Right forelimb (tissue), 1 donor: ENCODE data around the gene CACNA2D1.

Source experiments
- DNase-seq: peaks from one replicate; pipeline ENCODE4 v3.0.0-alpha.2; 2018

CACNA2D1 gene

DNA sequence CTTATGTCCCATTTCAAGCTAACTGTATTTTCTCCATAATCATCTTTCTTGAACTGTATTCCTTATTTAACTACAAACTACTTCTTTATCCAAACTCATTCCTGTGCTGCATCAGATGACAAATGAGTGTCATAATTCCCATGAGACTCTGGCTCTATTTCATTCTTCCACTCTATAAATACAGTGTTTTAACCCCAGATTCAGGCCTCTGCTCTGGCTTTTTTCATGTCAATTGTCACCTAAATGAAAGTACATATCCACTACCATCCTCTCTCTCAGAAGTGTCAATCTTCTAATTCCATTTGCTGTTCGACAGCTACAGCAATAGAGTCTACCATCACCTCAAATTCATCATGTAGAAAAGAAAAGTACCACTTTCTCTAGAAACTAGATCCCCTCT is 172.7 kb downstream of the CACNA2D1 start:
- no peak for DNase-seq

DNA sequence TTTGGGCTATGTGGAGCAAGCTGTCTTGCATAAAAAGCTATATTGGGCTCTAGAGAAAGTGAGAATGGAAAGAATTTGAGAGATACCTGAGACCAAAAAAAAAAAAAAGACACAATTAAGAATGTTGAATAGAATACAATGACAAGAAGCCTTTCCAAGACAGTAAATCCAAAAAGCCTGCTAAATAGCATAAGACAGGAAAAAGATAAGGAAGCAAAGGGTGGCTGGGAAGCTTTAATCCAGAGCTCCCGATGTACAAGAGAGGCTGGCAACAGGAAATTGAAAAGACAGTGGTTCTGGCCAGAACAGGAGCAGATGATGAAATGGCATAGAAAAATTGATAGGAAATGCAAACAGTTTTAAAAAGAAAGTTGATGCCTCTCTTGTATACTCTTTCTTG is 174.9 kb downstream of the CACNA2D1 start:
- DNase-seq = no peak

DNA sequence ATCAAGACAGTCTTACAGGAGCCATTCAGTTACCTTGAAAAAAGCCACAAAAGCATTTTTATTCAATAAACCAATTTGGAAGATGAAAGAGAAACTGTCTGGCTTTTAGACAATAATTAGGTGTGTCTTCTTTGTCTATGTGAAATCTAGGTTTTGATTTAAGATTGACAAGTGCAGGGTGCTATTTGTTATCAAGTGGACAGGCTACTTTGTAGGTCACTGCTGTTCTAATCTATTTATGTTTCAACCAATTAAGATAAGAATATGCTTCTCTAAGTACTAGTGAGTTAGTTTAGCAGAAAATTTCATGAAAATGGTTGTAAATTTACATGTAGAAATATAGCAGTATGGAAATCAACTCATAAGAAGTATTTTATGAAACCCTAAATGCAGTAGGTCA is 177.5 kb downstream of the CACNA2D1 start:
- no peak for DNase-seq

DNA sequence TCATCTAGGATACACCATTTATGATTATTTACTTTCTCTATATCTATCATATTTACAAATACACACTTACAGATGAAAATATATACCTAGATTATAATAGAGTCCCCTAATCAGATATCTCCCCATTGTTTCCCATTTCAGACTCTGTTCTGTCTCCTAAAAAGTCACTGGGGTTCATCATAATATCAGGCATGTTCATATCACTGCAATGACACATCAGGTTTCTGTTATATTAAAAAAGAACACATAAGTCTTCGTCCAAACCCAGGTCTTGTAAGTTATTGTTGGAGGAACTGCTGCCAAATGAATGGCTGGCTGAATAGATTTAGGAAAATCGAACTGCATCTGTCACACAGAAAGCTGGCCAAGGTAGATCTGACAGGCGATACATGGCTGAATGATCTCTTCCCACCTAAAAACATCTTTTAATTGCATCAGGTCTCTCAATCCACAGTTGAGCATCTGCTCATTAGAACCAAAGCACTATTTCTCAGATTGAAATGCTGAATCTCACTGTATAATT is 178.7 kb downstream of the CACNA2D1 start:
- DNase-seq = no peak

DNA sequence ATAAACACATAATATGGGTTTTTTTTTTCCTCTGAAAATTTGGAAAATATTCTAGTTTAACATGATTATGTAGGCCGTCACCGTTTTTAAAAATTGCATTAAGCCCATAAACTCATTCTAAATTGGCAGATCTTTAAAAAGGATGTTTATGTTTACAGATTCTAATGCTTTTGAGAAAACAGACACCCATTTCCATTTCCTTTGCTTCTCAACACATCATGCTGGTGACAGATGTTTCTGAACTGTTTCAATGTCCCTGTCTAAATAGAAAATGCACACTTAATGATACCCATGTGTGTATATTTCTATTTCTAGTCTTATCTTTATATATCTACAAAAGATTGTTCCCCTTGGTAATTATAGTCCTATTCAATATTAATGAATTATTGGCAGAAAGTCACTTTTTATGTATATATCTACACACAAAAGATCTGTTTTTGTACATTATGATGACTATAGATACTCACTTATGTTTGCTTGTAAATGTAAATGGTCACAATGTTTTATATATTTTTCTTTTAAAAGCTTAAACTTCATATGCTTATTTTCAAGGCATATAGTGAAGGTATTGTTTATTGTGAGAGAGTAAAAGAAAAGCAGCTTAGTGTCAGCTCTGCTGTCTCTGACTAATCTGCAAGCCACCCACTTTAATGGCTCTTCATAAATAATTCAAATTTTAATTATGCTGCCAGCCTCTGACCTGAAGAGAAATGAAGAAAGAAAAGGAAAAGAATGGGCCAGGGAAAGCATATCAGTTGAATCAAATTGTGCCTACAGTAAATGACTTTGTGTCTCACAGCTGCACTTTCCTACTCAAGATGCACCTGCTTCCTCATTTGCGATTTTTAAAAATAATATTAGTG is 179.4 kb downstream of the CACNA2D1 start:
- no peak for DNase-seq

DNA sequence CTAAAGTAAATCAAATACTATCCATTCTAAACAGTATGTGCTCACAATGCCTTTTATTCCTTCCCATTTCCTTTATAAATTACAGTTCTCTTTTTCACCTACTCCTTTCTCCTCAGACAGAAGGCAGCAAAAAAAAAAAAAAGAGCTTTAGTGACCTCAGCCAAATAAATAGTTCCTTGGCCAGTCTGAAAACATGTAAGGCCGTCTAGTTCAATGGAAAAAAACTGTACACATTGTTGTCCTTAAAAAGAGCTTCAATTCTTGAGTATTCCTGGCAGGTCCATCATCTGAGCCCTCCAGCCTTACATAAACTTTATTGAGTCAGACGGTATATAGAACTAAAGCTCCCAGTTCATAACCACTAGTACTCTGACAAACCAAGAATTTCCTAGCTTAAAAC is 185.4 kb downstream of the CACNA2D1 start:
- no peak for DNase-seq

DNA sequence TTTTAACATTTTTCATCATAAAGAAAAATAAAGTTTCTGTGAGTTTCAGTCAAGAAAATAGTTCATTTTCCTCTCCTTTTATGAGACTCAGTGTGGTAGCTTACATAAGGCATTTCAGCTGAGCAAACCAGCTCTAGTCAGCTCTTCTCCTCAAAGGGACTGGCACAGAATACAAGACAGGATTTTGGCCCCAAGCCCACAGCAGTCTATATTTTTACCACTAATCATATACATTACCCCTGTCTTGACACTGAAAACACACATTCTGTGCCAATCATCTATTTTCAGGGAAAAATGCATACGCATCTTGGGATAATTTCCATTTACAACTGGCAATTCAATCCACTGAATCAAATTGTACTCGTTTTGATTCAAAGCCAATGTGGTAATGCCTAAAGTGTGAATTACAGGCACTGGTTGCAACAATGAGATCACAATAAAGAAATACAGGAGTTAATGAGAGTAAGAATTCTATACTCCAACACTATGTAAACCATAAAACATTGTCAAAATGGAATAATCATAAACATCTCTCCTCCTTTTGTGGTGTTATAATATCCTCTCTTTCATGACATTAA is 186.4 kb downstream of the CACNA2D1 start:
- DNase-seq = no peak

DNA sequence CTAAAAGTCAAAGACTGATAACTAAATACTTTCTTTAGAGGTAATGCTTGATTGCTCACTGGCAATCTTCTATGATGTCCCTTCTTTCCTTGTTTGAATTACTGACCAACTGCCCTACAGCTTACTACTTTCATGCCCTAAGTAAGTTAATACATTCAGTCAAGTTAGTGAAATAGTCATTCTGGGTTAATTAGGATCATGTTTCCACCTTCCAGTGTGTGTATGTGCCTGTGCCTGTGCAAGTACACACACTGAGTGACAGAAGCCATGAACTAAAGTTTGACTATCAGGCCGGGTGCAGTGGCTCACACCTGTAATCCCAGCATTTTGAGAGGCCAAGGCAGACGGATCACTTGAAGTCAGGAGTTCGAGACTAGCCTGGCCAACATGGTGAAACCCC is 187.9 kb downstream of the CACNA2D1 start:
- DNase-seq = no peak

DNA sequence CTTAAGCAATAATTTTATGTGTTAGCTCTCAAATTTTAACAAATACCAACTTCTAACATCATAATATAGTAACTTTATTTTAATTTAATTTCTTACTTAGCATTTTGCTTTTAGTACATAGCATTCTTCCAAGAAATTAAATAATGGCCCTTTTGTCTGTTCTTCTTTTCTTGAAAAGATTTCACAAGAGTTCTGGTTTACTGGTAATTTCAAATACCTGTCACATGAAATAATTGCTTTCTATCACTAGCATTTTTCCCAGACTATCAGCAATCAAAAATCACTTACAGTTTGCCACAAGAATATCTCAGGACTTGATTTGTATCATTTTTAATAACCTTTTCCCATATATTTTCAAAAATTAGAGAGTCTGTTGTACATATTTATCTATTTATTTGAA is 193.0 kb downstream of the CACNA2D1 start:
- no peak for DNase-seq

DNA sequence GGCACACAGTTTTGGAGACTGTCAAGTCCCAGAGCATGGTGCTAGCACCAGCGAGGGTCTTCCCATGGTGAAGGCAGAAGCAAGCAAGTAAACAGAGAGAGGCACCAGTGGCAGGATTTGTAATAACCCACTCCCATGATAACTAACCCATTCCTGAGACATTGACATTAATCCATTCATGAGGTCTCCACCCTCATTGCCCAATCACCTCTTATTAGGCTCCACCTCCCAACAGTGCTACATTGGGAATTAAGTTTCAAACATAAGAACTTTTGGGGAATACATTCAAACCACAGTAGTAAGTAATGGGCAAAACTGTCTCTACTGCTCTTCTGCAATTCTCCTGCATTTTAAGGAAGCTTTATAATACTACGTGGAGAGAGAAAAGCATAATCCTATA is 193.6 kb downstream of the CACNA2D1 start:
- DNase-seq = no peak

DNA sequence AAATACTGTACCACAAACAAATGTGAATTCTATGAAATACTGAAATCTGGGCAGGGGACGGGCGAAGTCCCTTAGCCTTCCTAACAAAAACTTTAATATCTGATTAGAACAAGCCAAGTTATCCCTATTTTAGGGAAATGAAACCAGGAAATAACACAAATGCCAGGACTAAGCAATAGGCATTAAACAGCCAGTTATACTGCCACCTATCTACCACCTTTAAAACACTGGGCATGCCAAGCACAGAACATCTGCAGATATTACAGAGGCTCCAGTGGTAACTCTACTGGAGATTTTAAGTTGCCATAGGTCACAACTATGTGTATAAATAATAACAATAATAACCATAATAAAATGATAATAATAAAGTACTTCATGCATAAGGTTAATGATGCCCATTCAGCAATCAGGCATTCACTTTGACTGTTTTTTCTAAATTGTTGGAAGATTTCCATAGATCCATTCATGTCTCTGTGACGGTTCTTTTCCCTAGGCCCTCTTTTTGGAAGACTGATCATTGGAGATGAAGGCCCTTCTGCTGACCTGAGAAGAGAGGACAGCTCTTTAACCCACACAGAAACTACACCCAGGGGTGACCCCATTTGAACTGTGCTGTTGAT is 195.7 kb downstream of the CACNA2D1 start:
- no peak for DNase-seq

DNA sequence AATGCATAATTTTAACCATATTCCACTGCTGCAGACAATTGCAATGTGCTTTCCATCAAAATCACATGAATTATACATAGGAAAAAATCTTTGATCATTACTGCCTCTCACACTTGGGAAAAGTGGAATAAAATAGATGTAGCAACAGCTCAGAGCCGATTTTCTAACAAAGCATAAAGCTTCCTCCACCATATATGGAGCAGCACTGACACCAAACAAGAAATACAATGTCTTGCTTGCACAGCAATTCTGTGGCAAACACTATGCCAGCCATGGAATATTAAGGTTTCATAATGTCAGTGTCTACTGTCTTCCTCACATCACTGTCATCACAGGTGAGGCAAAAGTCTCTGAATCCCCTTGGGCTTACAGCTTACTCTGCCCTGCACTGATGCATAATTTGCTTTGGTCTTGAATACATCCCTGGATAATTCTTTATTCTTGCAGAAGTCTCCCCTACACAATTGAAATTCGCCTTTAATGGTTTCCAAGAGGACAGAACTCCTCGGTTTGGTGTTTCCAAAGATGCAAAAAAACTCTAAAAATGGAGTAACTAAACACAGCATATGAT is 198.5 kb downstream of the CACNA2D1 start:
- DNase-seq = no peak

DNA sequence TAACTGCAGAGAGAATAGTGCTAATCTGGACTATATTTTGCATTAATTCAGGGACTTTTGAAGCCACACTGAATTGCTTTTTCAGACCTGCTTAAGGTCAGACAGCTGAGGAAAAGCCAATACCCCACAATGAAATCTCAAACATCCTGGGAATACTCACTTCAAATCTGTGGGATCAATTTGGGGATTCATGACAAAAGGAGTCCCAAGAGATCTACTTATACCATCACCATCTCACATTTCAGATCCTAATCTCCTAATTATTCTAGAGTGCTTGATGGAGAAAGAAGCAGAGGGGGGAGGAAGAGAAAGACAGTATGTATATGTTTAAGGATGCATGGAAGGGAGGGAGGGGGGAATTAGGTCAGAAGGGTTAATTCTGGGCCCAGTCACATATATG is 202.2 kb downstream of the CACNA2D1 start:
- no peak for DNase-seq

DNA sequence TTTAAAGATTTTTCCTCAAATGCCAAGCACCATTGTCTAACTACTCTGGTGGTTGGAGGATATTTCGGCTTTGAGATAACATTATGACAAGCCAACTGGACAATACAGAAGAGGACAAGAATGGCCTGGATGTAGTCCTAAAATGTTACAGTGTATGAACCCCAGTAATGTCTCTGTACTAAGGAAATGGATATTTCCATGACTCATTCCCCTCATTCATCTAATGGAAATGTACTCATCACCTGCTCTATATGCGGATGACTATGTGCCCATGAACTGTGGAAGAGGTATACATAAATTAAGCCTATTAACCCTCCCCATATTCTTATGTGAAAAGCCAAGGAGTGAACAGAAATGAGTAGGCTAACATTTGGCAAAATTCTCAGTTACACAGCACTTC is 207.9 kb downstream of the CACNA2D1 start:
- no peak for DNase-seq

DNA sequence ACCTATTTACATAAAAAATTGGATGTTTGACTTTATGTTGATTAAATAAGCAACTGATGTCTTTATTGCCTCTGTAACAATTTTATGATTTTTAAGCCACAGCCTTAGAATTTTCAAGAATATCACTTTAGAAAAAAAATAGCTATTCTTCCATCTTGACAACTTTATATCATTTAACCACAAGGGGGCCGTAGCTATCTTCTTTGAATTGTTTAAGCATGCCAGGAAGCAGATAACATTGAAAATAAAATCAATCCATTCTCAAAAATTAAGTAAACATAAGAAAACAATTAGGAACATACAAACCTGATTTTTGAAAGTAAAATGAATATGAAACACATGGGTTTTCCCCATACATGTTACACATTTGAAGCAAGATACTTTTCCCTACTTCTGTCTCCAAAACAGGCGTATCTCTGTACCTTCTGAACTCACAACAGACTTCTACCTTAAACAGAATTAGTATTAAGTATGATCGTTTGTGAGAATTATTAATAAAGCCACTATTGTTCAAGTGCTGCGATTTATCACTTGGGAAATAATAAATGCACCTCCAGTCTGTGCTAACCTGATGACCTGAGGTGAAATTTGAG is 209.0 kb downstream of the CACNA2D1 start:
- no peak for DNase-seq

DNA sequence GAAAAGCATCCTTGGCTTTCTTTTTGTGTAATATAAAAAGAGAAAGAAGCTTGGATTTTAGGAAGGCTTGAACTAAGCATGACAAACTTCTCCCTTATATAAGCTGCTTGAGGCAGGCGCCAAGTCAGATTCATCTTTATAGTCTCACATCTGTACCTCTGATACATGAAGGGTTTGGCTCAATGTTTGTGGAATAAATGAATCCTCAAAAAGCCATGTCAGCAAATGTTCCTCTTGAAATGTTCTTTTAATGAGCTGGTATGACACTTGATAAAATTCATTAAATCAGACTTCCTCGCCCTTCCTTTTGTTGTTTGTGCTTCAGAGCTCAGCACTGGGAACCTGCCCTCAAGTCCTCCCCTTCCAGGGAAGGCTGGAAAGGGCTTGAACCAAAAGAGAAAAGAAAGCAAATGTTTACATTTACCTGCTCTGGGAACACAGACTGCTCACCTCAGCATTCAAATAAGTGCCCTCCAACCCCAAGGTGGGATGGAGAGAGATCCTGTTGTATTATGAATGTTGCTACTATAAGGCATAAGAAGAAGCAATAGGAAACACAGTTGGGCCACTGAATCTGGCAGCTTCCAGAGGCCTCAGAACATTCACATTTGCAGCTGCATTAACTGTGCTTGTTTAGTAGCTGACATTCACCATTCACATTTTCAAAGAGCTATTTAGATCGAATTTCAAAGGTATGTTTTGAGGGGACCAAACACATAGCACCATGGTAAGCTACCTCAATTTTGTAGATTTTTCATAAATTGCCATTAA is 212.6 kb downstream of the CACNA2D1 start:
- DNase-seq = no peak

DNA sequence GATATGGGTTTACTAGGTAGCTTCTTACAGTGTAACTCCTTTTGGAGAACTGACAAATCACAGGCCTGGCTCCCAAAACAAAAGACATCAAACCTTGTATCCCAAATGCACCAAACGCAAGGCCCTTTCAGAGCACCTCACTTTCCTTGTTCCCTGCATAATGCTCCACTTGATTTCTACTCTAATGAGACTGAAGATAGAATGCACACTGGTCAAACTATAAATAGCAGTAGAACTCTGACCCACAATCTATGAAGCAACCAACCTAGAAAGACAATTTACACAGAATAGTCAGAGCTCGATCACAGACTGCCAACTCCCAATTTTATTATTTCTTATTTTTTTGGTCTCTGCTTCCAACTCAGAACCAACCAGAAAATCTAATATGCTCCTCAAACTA is 214.4 kb downstream of the CACNA2D1 start:
- DNase-seq = no peak

DNA sequence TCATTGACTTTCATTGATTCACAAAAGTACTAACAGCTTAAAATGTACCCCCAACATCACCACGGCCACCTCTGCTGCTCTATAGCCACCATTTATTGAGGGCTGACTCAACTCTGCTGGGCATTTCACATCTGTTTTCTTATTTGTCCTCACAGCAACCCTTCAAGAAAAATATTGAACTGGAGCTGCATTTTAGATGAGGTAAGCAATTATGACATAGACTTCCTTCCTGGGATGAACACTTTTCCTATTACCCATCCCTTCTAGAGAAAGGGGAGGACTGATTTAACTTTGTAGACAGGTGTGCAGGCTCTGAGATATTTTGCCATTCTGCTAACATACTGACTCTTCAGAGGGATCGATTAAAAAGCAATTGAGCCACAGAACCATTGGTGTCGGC is 217.4 kb downstream of the CACNA2D1 start:
- DNase-seq = no peak

DNA sequence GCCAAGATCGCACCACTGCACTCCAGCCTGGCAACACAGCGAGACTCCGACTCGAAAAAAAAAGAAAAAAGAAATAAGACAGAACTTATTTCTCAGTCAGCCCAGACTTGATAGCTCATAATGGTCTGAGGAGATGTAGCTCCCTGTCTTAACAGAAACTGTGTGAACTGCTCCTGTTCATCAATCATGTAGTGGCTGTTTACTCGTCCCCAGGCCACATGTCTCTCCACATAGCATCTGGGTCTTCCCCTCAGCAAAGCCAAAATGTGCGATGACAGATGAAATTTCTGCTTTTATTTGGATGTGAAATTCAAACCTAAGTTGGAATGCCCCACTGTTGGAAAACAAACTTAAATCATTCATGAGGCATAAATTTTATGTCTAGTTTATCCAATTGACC is 219.0 kb downstream of the CACNA2D1 start:
- DNase-seq = no peak

DNA sequence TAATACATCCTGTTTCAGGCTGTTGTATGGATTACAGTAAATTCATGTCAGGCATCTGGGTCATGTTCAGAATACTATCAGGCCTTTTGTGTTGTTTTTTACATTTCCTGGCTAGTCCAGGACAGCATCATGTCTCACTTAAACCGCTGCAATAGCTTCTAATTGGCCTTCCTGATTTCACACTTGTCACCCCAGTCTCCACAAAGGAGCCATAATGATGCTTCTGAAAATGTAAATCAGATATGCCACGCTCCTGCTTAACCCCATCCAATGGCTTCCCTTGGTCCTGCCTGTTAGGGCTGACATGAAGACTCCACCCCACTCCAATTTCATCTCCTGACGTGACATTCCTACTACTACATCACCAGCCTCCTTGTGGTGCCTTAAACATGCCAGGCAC is 220.0 kb downstream of the CACNA2D1 start:
- DNase-seq = no peak

DNA sequence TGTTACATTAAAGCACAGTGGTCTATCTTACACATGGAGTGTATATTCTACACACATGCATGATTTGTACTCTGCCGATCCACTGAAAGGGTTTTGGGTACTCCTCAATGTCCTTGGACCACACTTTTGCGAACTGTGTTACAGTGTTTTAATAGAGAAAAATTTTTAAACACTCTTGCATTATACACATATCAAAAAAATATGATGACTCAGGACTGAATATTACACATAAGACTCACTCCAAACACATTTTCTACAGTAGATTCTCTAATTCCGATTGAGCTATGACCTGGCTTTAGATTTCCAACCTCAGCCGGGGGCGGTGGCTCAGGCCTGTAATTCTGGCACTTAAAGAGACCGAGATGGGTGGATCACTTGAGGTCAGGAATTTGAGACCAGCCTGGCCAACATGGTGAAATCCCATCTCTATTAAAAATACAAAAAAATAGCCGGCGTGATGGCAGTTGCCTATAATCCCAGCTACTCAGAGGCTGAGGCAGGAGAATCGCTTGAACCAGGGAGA is 222.4 kb downstream of the CACNA2D1 start:
- no peak for DNase-seq

DNA sequence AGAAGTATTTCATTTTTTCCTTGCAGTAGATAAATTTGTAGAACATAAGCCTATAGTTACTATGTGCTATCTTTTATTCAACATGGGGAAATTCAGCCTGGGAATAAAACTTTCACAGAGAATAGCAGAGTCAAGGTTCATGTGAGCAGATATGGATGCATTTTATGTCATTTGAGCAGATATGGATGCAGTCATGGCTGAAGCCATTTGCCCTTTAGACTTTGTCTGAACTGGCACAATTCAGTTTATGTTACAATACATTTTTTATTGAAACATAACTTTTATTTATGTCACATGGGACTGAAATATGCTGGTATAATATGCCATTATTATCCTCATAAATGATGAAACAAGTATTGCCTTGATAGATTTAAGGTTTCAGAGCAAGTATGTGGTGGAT is 231.1 kb downstream of the CACNA2D1 start:
- DNase-seq = no peak
